DND-41 (cell line): Measurements from ENCODE around the gene CRIP1.

Experiments
- ATAC-seq: fragments of 200-7000 bp; cut with Tn5 transposase; 3 replicates; pipeline ENCODE4 v1.9.1; 2021; ENCODE audit warnings: low read depth; ENCODE audit not compliant: insufficient read depth
- DNase-seq: peaks from one replicate; pipeline ENCODE4 v3.0.0-alpha.2; 2020
- H2AFZ ChIP-seq: 2 replicates; pipeline ENCODE4 v1.6.0; 2012; ENCODE audit warnings: low read depth, low read length
- H3K27ac ChIP-seq: 2 replicates; pipeline ENCODE4 v1.5.1; 2012; ENCODE audit warnings: low read length, inconsistent platforms
- H3K27me3 ChIP-seq: fragments of 200-600 bp; sonication (generic); 2 replicates; pipeline ENCODE4 v1.6.0; 2012; ENCODE audit warnings: low read length, mild to moderate bottlenecking, inconsistent platforms; ENCODE audit not compliant: insufficient read depth, poor library complexity
- H3K36me3 ChIP-seq: 2 replicates; pipeline ENCODE4 v1.5.1; 2012; ENCODE audit warnings: low read length, inconsistent platforms; ENCODE audit not compliant: insufficient read depth
- H3K4me1 ChIP-seq: 2 replicates; pipeline ENCODE4 v1.5.1; 2012; ENCODE audit warnings: mild to moderate bottlenecking, low read length; ENCODE audit not compliant: insufficient read depth
- H3K4me2 ChIP-seq: 2 replicates; pipeline ENCODE4 v1.6.0; 2012; ENCODE audit warnings: mild to moderate bottlenecking, moderate library complexity, low read length, inconsistent platforms; ENCODE audit not compliant: insufficient read depth
- H3K4me3 ChIP-seq, 2 experiments: fragments of 200-600 bp in 1 of 2; shearing (Covaris generic) in 1 of 2; 2 replicates each; pipeline ENCODE4 v1.5.1; 2012 to 2016; ENCODE audit warnings: inconsistent platforms in 2 of 2, low read length in 2 of 2, mild to moderate bottlenecking in 2 of 2, low read depth in 1 of 2, moderate library complexity in 1 of 2
- H3K79me2 ChIP-seq: 2 replicates; pipeline ENCODE4 v1.6.0; 2012; ENCODE audit warnings: low read length, inconsistent platforms; ENCODE audit not compliant: insufficient read depth
- H3K9ac ChIP-seq: 2 replicates; pipeline ENCODE4 v1.6.0; 2012; ENCODE audit warnings: low read depth, mild to moderate bottlenecking, inconsistent platforms, low read length, moderate library complexity
- H3K9me3 ChIP-seq: 2 replicates; pipeline ENCODE4 v1.5.1; 2012; ENCODE audit warnings: low read length, moderate library complexity, mild to moderate bottlenecking, inconsistent platforms; ENCODE audit not compliant: insufficient read depth, severe bottlenecking
- H4K20me1 ChIP-seq: 2 replicates; pipeline ENCODE4 v1.6.0; 2012; ENCODE audit warnings: low read length; ENCODE audit not compliant: insufficient read depth
- EZH2 ChIP-seq: IDR thresholded peaks from 3 replicates; pipeline ENCODE4 v1.6.1; 2012; ENCODE audit warnings: borderline replicate concordance, low read depth, mild to moderate bottlenecking, moderate library complexity, low read length, inconsistent platforms; ENCODE audit not compliant: severe bottlenecking
- TF ChIP-seq, protein P1 (sequence below): IDR thresholded peaks from 2 replicates; pipeline ENCODE4 v1.5.1; 2012; ENCODE audit warnings: borderline replicate concordance, low read length, moderate library complexity, mild to moderate bottlenecking; ENCODE audit not compliant: poor library complexity, severe bottlenecking; ENCODE audit errors: extremely low read depth

The CRIP1 gene

DNA sequence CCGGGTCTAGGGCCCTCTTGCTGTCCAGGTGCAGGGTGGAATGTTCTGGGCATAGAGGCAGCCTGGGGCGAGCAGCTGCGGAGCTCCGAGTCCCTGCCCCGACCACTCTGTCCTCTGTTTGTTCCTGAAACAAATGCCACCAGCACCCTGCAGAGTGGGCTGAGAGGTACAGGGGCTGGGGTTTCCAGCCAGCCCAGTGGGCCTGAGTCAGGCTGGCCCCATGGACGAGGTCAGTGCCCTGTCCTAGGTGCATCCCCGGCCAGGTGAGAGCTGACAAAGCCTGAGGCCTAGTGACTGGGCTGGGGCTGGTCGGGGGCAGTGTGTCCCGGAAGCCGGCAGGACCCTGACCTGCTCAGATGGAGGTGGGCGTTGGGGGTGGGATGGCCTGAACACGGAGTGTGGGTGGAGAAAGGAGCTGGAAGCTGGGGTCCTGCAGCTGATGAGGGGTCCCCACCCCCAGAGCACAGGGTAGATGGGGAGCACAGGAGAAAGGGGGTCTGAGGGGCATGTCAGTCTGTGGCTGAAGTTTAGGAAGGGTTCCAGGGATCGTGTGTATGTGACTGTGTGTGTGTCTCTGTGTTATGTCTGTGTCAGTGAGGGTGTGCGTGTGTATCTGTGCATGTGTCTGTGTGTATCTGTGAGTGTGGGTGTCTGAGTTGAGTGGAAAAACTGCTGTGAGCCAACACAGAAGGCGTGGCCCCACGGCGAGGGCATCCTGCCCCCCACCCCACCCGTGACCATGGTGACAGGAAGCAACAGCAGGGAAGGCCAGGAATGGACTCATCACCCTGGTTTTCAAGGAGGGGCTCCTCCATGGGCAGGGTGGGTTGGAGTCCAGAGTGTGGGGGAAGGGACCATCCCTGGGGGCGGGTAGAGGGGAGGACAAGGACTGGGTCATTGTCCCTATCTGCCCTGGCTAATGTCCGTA, 2.4 kb upstream of the CRIP1 start:
- H3K9me3 ChIP-seq, result no peaks in the 10 kb centered on the region
- H3K79me2 ChIP-seq, result no peaks in the 10 kb centered on the region
- ATAC-seq (no peak), DNase-seq (no peak)
- no peak overlapping the region for H3K4me2 ChIP-seq
- no peak overlapping the region for H3K27ac ChIP-seq
- H3K27me3 ChIP-seq, result peaks cover 12% of the 10 kb centered on the region
- no peak overlapping the region for H3K9ac ChIP-seq
- H3K4me3 ChIP-seq, result no peak overlapping the region
- no peak overlapping the region for H2AFZ ChIP-seq
- TF ChIP-seq EZH2, result no peak
- TF ChIP-seq, protein P1, sequence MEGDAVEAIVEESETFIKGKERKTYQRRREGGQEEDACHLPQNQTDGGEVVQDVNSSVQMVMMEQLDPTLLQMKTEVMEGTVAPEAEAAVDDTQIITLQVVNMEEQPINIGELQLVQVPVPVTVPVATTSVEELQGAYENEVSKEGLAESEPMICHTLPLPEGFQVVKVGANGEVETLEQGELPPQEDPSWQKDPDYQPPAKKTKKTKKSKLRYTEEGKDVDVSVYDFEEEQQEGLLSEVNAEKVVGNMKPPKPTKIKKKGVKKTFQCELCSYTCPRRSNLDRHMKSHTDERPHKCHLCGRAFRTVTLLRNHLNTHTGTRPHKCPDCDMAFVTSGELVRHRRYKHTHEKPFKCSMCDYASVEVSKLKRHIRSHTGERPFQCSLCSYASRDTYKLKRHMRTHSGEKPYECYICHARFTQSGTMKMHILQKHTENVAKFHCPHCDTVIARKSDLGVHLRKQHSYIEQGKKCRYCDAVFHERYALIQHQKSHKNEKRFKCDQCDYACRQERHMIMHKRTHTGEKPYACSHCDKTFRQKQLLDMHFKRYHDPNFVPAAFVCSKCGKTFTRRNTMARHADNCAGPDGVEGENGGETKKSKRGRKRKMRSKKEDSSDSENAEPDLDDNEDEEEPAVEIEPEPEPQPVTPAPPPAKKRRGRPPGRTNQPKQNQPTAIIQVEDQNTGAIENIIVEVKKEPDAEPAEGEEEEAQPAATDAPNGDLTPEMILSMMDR, result no peak
- H3K4me1 ChIP-seq, result peaks cover 45% of the 10 kb centered on the region
- no peaks in the 10 kb centered on the region for H3K36me3 ChIP-seq
- peaks cover 9% of the 10 kb centered on the region for H4K20me1 ChIP-seq

GRCh38 chr14:105484997-105485393, 1.7 kb upstream of the CRIP1 start:
- ATAC-seq, result no peak
- H3K27ac ChIP-seq, result no peak overlapping the region
- DNase-seq, result no peak
- H2AFZ ChIP-seq, result no peak overlapping the region
- no peak overlapping the region for H3K4me2 ChIP-seq
- TF ChIP-seq, protein P1, result no peak
- TF ChIP-seq EZH2, result no peak
- H3K4me3 ChIP-seq, result no peak overlapping the region
- no peaks in the 10 kb centered on the region for H3K79me2 ChIP-seq
- no peak overlapping the region for H3K9ac ChIP-seq
- H3K36me3 ChIP-seq, result no peaks in the 10 kb centered on the region
- H4K20me1 ChIP-seq, result peaks cover 7% of the 10 kb centered on the region
- peaks cover 48% of the 10 kb centered on the region for H3K4me1 ChIP-seq
- peaks cover 5% of the 10 kb centered on the region for H3K27me3 ChIP-seq
- H3K9me3 ChIP-seq, result no peaks in the 10 kb centered on the region

DNA sequence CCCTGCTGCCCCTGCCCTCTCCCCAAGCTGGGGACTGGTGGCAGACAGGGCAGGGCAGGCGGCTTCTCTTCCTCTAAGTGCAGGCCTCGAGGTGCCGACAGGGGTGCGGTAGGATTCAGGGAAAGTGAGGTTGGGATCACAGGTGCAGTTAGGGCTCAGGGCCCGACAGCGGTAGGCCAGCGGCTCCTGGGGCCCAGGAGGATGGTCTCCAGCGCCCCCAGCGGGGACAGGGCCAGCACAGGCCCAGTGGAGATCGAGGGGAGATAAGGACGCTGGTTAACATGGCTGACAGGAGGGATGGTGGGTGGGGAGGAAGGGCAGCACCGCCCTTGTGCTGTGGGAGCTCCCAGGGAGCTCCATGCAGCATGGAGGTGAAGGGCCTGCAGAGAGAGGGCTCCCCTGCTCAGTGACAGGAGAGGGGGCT, 935 bp upstream of the CRIP1 start:
- DNase-seq, result peak; percentile 39
- ATAC-seq, result no peak
- Histone ChIP-seq H3K9me3 (no peaks in the 10 kb centered on the region), H3K9ac (no peak overlapping the region), H3K27me3 (peaks cover 5% of the 10 kb centered on the region), H3K4me1 (peaks cover 46% of the 10 kb centered on the region), H4K20me1 (peaks cover 6% of the 10 kb centered on the region), H3K4me3 (no peak overlapping the region), H2AFZ (no peak overlapping the region), H3K36me3 (no peaks in the 10 kb centered on the region), H3K4me2 (no peak overlapping the region), H3K79me2 (no peaks in the 10 kb centered on the region), H3K27ac (no peak overlapping the region)
- TF ChIP-seq EZH2, result no peak
- TF ChIP-seq, protein P1, result no peak
